Measurements from ENCODE around the gene CHAMP1.

CHAMP1 gene

DNA sequence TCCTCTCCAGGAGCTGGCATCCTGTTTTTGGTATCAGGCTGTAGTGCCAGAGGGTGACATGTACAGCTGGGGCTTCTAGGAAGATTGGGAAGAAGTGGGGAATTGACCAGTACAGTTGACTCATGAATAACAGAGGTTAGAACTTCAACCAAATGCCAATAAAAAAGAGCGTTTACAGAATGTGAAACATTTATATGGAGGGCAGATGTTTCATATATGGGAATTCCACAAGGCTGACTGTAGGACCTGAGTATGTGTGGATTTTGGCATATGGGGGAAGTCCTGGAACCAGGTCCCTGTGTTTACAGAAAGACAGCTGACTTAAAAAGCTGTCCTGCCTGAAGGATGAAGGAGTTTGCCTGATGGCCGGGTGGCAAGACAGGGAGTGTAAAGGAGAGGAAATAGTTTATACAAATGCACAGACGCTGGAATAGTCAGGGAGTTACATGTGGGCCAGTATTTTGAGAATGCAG is 5.2 kb downstream of the CHAMP1 start:
- Histone ChIP-seq H2AFZ (ENCODE audit: low read depth, low read length, severe bottlenecking) (no peak overlapping the region), H3K27ac (ENCODE audit: low read depth, low read length) (no peak overlapping the region), H4K20me1 (ENCODE audit: low read depth, low read length) (peaks cover 33% of the 10 kb centered on the region), H3F3A (ENCODE audit: insufficient read depth) (peaks cover 10% of the 10 kb centered on the region; the same call in 1 of the 2 replicates), H3K4me3 (ENCODE audit: insufficient read depth, low read length, poor library complexity, severe bottlenecking) (no peak overlapping the region), H3K9me2 (replicated peaks; ENCODE audit: insufficient read depth, low read length) (no peaks in the 10 kb centered on the region), H3K9me3 (ENCODE audit: insufficient read depth, low read length) (no peaks in the 10 kb centered on the region), H3K27me3 (ENCODE audit: low read length) (no peaks in the 10 kb centered on the region), H3K4me2 (ENCODE audit: low read depth, low read length, poor library complexity, severe bottlenecking) (no peak overlapping the region), H3K9ac (ENCODE audit: low read length) (no peak overlapping the region), H3K79me2 (ENCODE audit: insufficient read depth, low read length) (peaks cover 88% of the 10 kb centered on the region), H3K36me3 (ENCODE audit: low read length) (peaks cover 24% of the 10 kb centered on the region)
- TF ChIP-seq, protein P1, sequence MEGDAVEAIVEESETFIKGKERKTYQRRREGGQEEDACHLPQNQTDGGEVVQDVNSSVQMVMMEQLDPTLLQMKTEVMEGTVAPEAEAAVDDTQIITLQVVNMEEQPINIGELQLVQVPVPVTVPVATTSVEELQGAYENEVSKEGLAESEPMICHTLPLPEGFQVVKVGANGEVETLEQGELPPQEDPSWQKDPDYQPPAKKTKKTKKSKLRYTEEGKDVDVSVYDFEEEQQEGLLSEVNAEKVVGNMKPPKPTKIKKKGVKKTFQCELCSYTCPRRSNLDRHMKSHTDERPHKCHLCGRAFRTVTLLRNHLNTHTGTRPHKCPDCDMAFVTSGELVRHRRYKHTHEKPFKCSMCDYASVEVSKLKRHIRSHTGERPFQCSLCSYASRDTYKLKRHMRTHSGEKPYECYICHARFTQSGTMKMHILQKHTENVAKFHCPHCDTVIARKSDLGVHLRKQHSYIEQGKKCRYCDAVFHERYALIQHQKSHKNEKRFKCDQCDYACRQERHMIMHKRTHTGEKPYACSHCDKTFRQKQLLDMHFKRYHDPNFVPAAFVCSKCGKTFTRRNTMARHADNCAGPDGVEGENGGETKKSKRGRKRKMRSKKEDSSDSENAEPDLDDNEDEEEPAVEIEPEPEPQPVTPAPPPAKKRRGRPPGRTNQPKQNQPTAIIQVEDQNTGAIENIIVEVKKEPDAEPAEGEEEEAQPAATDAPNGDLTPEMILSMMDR (IDR thresholded peaks at IDR 0.05; ENCODE audit: insufficient read depth, low read length, poor library complexity, severe bottlenecking), result no peak
- TF ChIP-seq EZH2phosphoT487 (conservative IDR thresholded peaks at IDR 0.05; ENCODE audit: low read length), result no peak

DNA sequence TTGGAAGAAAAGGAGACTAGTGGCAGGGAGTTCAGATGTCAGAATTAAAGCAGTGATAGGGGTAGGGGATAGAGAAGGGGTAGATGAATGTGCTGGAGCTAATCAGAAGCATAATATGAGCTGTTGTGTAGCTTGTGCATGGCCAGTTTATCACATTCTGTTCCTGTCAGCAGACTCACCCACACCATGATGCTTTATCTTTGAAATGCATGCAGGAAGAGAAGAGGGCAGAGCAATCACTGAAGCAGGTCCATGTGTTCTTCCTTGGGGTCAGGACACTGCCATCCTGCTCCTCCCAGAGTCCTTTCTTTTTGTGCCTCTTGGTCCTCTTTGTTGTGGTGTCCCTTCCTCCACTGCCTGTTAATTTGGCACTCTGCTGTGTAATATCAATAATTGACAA is 5.8 kb downstream of the CHAMP1 start:
- Histone ChIP-seq H3K9me3 (ENCODE audit: insufficient read depth, low read length) (no peaks in the 10 kb centered on the region), H2AFZ (ENCODE audit: low read depth, low read length, severe bottlenecking) (no peak overlapping the region), H3K36me3 (ENCODE audit: low read length) (peaks cover 24% of the 10 kb centered on the region), H3K4me2 (ENCODE audit: low read depth, low read length, poor library complexity, severe bottlenecking) (no peak overlapping the region), H3K79me2 (ENCODE audit: insufficient read depth, low read length) (peaks cover 84% of the 10 kb centered on the region), H3F3A (ENCODE audit: insufficient read depth) (peaks cover 6% of the 10 kb centered on the region; the same call in 1 of the 2 replicates), H3K27ac (ENCODE audit: low read depth, low read length) (no peak overlapping the region), H3K27me3 (ENCODE audit: low read length) (no peaks in the 10 kb centered on the region), H3K9me2 (replicated peaks; ENCODE audit: insufficient read depth, low read length) (no peaks in the 10 kb centered on the region), H3K4me3 (ENCODE audit: insufficient read depth, low read length, poor library complexity, severe bottlenecking) (no peak overlapping the region), H4K20me1 (ENCODE audit: low read depth, low read length) (peaks cover 33% of the 10 kb centered on the region), H3K9ac (ENCODE audit: low read length) (no peak overlapping the region)
- TF ChIP-seq, protein P1 (IDR thresholded peaks at IDR 0.05; ENCODE audit: insufficient read depth, low read length, poor library complexity, severe bottlenecking), result no peak
- TF ChIP-seq EZH2phosphoT487 (conservative IDR thresholded peaks at IDR 0.05; ENCODE audit: low read length), result no peak

DNA sequence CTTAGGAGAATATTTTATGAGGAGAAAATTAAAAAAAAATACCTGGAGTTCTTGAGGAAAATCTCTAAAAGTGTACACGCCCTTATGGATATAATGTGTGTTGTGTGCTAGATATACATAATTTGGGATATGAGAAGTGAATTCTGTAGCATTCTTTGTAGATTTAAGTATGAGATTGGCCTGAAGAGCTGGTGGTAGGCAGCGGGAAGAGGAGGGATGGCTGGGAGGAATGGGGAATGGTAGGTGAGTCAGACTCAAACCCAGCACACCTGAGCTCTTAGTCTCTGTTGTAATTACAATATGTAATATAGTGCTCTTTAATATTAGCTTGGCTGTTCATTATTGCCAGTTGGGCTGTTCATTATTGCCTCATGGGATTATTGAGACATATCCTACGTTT is 7.0 kb downstream of the CHAMP1 start:
- H3K27ac ChIP-seq (ENCODE audit: low read depth, low read length), result no peak overlapping the region
- H2AFZ ChIP-seq (ENCODE audit: low read depth, low read length, severe bottlenecking), result no peak overlapping the region
- H3K4me3 ChIP-seq (ENCODE audit: insufficient read depth, low read length, poor library complexity, severe bottlenecking), result no peak overlapping the region
- H3F3A ChIP-seq (ENCODE audit: insufficient read depth), result peaks cover 14% of the 10 kb centered on the region; the same call in 1 of the 2 replicates
- no peak for TF ChIP-seq EZH2phosphoT487 (conservative IDR thresholded peaks at IDR 0.05; ENCODE audit: low read length)
- TF ChIP-seq, protein P1 (IDR thresholded peaks at IDR 0.05; ENCODE audit: insufficient read depth, low read length, poor library complexity, severe bottlenecking), result no peak
- H3K79me2 ChIP-seq (ENCODE audit: insufficient read depth, low read length), result peaks cover 82% of the 10 kb centered on the region
- H4K20me1 ChIP-seq (ENCODE audit: low read depth, low read length), result peaks cover 37% of the 10 kb centered on the region
- H3K9ac ChIP-seq (ENCODE audit: low read length), result no peak overlapping the region
- no peaks in the 10 kb centered on the region for H3K9me2 ChIP-seq (replicated peaks; ENCODE audit: insufficient read depth, low read length)
- H3K4me2 ChIP-seq (ENCODE audit: low read depth, low read length, poor library complexity, severe bottlenecking), result no peak overlapping the region
- H3K9me3 ChIP-seq (ENCODE audit: insufficient read depth, low read length), result no peaks in the 10 kb centered on the region
- peaks cover 34% of the 10 kb centered on the region for H3K36me3 ChIP-seq (ENCODE audit: low read length)
- H3K27me3 ChIP-seq (ENCODE audit: low read length), result no peaks in the 10 kb centered on the region

Data from SU-DHL-6 (cell line).